Liver (tissue), 9 donors: ENCODE results near the gene UBXN1. TPM values are rescaled to one million over a fixed set of nuclear protein-coding genes. Genes with fewer than 3 reads are reported as not detected.
A peak's percentile ranks its signal among the peaks of the same experiment; 100 is the strongest.

Experiments
- DNase-seq: peaks from one replicate; pipeline ENCODE4 v3.0.0-alpha.2; 2017; ENCODE audit warnings: low spot score
- H3K27ac ChIP-seq, 2 donors: one replicate each; pipeline ENCODE4 v1.7.0; 2013; ENCODE audit warnings: inconsistent platforms in 2 of 2, low read length in 2 of 2, control low read depth in 1 of 2, low read depth in 1 of 2, mild to moderate bottlenecking in 1 of 2
- H3K27me3 ChIP-seq, 4 donors: one replicate each; pipeline versions ENCODE4 v1.6.1 to v1.7.0; 2013; ENCODE audit warnings: low read length in 3 of 4, inconsistent platforms in 1 of 4, mild to moderate bottlenecking in 1 of 4, moderate library complexity in 1 of 4; ENCODE audit not compliant: control insufficient read depth in 4 of 4, insufficient read depth in 4 of 4
- H3K36me3 ChIP-seq, 4 donors: one replicate each; pipeline versions ENCODE4 v1.6.1 to v1.7.0; 2013; ENCODE audit warnings: low read length in 3 of 4, mild to moderate bottlenecking in 3 of 4, low read depth in 1 of 4, moderate library complexity in 1 of 4; ENCODE audit not compliant: control insufficient read depth in 4 of 4, insufficient read depth in 3 of 4
- H3K4me1 ChIP-seq, 4 donors: one replicate each; pipeline versions ENCODE4 v1.6.1 to v1.7.0; 2013; ENCODE audit warnings: low read length in 3 of 4, mild to moderate bottlenecking in 3 of 4, moderate library complexity in 1 of 4; ENCODE audit not compliant: control insufficient read depth in 4 of 4, insufficient read depth in 4 of 4
- H3K4me3 ChIP-seq, 3 donors: one replicate each; pipeline versions ENCODE4 v1.6.1 to v1.7.0; 2013; ENCODE audit warnings: low read length in 3 of 3, control low read depth in 1 of 3, low read depth in 1 of 3, mild to moderate bottlenecking in 1 of 3
- H3K9ac ChIP-seq, 2 donors: one replicate each; pipeline ENCODE4 v1.7.0; 2013; ENCODE audit warnings: low read length in 2 of 2, mild to moderate bottlenecking in 2 of 2, moderate library complexity in 2 of 2, control low read depth in 1 of 2, low read depth in 1 of 2
- H3K9me3 ChIP-seq, 4 donors: one replicate each; pipeline versions ENCODE4 v1.6.1 to v1.7.0; 2013; ENCODE audit warnings: low read length in 3 of 4; ENCODE audit not compliant: control insufficient read depth in 4 of 4
- EGR1 ChIP-seq, 2 donors: IDR thresholded peaks; 2 replicates each; pipeline ENCODE4 v1.6.1; 2016 to 2018; ENCODE audit warnings: antibody characterized with exemption in 2 of 2, low read depth in 2 of 2
- FOXA1 ChIP-seq: IDR thresholded peaks from 2 replicates; pipeline ENCODE4 v1.6.1; 2016; ENCODE audit warnings: antibody characterized with exemption
- FOXA2 ChIP-seq: IDR thresholded peaks from 2 replicates; pipeline ENCODE4 v1.6.1; 2016; ENCODE audit warnings: antibody characterized with exemption
- GABPA ChIP-seq, 2 donors: IDR thresholded peaks in 1 of 2; conservative IDR thresholded peaks in 1 of 2; 2 replicates each; pipeline ENCODE4 v1.6.1; 2016; ENCODE audit warnings: antibody characterized with exemption in 2 of 2, mild to moderate bottlenecking in 1 of 2, moderate library complexity in 1 of 2
- HNF4A ChIP-seq, 2 donors: conservative IDR thresholded peaks; 2 replicates each; pipeline ENCODE4 v1.6.1; 2016; ENCODE audit warnings: antibody characterized with exemption in 2 of 2, mild to moderate bottlenecking in 2 of 2
- HNF4G ChIP-seq: IDR thresholded peaks from 2 replicates; pipeline ENCODE4 v1.6.1; 2016; ENCODE audit warnings: antibody characterized with exemption
- JUND ChIP-seq, 2 donors: IDR thresholded peaks; 2 replicates each; pipeline ENCODE4 v1.6.1; 2016; ENCODE audit warnings: antibody characterized with exemption in 2 of 2
- NR2F2 ChIP-seq: IDR thresholded peaks from 2 replicates; pipeline ENCODE4 v1.6.1; 2016; ENCODE audit warnings: antibody characterized with exemption
- RXRA ChIP-seq, 2 donors: IDR thresholded peaks; 2 replicates each; pipeline ENCODE4 v1.6.1; 2017 to 2018; ENCODE audit warnings: antibody characterized with exemption in 2 of 2, mild to moderate bottlenecking in 1 of 2
- SP1 ChIP-seq: IDR thresholded peaks from 2 replicates; pipeline ENCODE4 v1.6.1; 2018; ENCODE audit warnings: antibody characterized with exemption, mild to moderate bottlenecking
- TAF1 ChIP-seq: conservative IDR thresholded peaks from 2 replicates; pipeline ENCODE4 v1.6.1; 2016; ENCODE audit warnings: antibody characterized with exemption, mild to moderate bottlenecking
- YY1 ChIP-seq: IDR thresholded peaks from 2 replicates; pipeline ENCODE4 v1.6.1; 2016; ENCODE audit warnings: antibody characterized with exemption, mild to moderate bottlenecking
- WGBS: extraction: QIAGEN DNeasy Blood & Tissue Kit; methylation state at CpG from one replicate; pipeline ENCODE4 v1.1.7; 2013; 5-methylcytosine and 5-hydroxymethylcytosine counted together
- polyA plus RNA-seq, 2 donors: library from polyadenylated mRNA; stranded (reverse) in 1 of 2; unstranded in 1 of 2; fragments of 200-250 nt in 1 of 2; fragments of >200 nt in 1 of 2; fragmentation: Nextera tagmentation in 1 of 2; extraction: Ambion mirVana in 1 of 2; gene quantifications; one replicate each; pipeline versions ENCODE4 v1.2.1 to v1.2.3, GENCODE V29; 2013 to 2015
- total RNA-seq, 2 donors: library from RNA; depleted of rRNA; stranded (reverse); fragments of >200 nt; gene quantifications; one replicate each; pipeline ENCODE4 v1.2.3, GENCODE V29; 2014
- TF ChIP-seq, protein P1 (sequence below): IDR thresholded peaks from 2 replicates; pipeline ENCODE4 v1.6.1; 2016; ENCODE audit warnings: antibody characterized with exemption
- TF ChIP-seq, protein P2 (sequence below): fragments of 150-350 bp; IDR thresholded peaks from 2 replicates; pipeline ENCODE4 v1.5.1; 2017; ENCODE audit warnings: improper control_type of control experiment, low read depth, low read length; ENCODE audit not compliant: missing input control
- TF ChIP-seq, protein P3 (sequence below): IDR thresholded peaks from 2 replicates; pipeline ENCODE4 v1.6.1; 2016; ENCODE audit warnings: antibody characterized with exemption
- TF ChIP-seq, protein P4 (sequence below): IDR thresholded peaks from 2 replicates; pipeline ENCODE4 v1.6.1; 2016; ENCODE audit warnings: antibody characterized with exemption, mild to moderate bottlenecking
- TF ChIP-seq, protein P5 (sequence below): IDR thresholded peaks from 2 replicates; pipeline ENCODE4 v1.6.1; 2016; ENCODE audit warnings: antibody characterized with exemption
- donor health status: healthy.
- donor health status: healthy.
- donor health status: healthy.
- donor health status: healthy.
- donor health status: healthy.

UBXN1 gene
- total and polyA plus RNA-seq, 4 donors = 31.4 to 45.7 (median 41.2) TPM

DNA sequence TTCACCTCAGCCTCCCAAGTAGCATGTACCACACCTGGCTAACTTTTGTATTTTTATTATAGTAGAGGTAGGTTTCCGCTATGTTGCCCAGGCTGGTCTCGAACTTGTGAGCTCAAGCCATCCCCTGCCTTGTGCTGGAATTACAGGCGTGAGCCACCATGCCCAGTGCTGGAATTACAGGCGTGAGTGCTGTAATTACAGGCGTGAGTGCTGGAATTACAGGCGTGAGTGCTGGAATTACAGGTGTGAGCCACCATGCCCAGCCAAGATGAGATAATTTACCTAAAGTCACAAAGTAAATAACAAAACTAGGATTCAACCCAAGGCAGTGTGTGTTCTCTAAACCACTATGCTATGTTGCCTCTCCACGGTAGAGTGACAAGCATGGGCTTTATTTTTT lies 3.6 kb upstream of the UBXN1 start:
- Histone ChIP-seq H3K9me3 (no peaks in the 10 kb centered on the region), H3K27me3 (no peaks in the 10 kb centered on the region), H3K36me3 (peaks cover 0 to under 1% (median 0%) of the 10 kb centered on the region in 4 donors), H3K4me3 (no peak overlapping the region), H3K4me1 (peaks cover under 1 to 21% (median 15%) of the 10 kb centered on the region in 4 donors), H3K27ac (no peak overlapping the region), H3K9ac (no peak overlapping the region)
- no peak for TF ChIP-seq NR2F2
- TF ChIP-seq, protein P1, sequence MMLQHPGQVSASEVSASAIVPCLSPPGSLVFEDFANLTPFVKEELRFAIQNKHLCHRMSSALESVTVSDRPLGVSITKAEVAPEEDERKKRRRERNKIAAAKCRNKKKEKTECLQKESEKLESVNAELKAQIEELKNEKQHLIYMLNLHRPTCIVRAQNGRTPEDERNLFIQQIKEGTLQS = no peak
- TF ChIP-seq HNF4A (conservative IDR thresholded peaks at IDR 0.05) = no peak
- TF ChIP-seq RXRA (IDR thresholded peaks at IDR 0.05) = no peak
- TF ChIP-seq, protein P2, sequence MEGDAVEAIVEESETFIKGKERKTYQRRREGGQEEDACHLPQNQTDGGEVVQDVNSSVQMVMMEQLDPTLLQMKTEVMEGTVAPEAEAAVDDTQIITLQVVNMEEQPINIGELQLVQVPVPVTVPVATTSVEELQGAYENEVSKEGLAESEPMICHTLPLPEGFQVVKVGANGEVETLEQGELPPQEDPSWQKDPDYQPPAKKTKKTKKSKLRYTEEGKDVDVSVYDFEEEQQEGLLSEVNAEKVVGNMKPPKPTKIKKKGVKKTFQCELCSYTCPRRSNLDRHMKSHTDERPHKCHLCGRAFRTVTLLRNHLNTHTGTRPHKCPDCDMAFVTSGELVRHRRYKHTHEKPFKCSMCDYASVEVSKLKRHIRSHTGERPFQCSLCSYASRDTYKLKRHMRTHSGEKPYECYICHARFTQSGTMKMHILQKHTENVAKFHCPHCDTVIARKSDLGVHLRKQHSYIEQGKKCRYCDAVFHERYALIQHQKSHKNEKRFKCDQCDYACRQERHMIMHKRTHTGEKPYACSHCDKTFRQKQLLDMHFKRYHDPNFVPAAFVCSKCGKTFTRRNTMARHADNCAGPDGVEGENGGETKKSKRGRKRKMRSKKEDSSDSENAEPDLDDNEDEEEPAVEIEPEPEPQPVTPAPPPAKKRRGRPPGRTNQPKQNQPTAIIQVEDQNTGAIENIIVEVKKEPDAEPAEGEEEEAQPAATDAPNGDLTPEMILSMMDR = no peak
- TF ChIP-seq, protein P3, sequence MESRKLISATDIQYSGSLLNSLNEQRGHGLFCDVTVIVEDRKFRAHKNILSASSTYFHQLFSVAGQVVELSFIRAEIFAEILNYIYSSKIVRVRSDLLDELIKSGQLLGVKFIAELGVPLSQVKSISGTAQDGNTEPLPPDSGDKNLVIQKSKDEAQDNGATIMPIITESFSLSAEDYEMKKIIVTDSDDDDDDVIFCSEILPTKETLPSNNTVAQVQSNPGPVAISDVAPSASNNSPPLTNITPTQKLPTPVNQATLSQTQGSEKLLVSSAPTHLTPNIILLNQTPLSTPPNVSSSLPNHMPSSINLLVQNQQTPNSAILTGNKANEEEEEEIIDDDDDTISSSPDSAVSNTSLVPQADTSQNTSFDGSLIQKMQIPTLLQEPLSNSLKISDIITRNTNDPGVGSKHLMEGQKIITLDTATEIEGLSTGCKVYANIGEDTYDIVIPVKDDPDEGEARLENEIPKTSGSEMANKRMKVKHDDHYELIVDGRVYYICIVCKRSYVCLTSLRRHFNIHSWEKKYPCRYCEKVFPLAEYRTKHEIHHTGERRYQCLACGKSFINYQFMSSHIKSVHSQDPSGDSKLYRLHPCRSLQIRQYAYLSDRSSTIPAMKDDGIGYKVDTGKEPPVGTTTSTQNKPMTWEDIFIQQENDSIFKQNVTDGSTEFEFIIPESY = no peak
- TF ChIP-seq GABPA (IDR thresholded peaks at IDR 0.05 in 1 of 2, conservative IDR thresholded peaks at IDR 0.05 in 1 of 2) = no peak
- TF ChIP-seq, protein P4, sequence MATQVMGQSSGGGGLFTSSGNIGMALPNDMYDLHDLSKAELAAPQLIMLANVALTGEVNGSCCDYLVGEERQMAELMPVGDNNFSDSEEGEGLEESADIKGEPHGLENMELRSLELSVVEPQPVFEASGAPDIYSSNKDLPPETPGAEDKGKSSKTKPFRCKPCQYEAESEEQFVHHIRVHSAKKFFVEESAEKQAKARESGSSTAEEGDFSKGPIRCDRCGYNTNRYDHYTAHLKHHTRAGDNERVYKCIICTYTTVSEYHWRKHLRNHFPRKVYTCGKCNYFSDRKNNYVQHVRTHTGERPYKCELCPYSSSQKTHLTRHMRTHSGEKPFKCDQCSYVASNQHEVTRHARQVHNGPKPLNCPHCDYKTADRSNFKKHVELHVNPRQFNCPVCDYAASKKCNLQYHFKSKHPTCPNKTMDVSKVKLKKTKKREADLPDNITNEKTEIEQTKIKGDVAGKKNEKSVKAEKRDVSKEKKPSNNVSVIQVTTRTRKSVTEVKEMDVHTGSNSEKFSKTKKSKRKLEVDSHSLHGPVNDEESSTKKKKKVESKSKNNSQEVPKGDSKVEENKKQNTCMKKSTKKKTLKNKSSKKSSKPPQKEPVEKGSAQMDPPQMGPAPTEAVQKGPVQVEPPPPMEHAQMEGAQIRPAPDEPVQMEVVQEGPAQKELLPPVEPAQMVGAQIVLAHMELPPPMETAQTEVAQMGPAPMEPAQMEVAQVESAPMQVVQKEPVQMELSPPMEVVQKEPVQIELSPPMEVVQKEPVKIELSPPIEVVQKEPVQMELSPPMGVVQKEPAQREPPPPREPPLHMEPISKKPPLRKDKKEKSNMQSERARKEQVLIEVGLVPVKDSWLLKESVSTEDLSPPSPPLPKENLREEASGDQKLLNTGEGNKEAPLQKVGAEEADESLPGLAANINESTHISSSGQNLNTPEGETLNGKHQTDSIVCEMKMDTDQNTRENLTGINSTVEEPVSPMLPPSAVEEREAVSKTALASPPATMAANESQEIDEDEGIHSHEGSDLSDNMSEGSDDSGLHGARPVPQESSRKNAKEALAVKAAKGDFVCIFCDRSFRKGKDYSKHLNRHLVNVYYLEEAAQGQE = no peak
- TF ChIP-seq FOXA2 = no peak
- TF ChIP-seq EGR1 (IDR thresholded peaks at IDR 0.05; ENCODE audit: low read depth in 2 of 2) = no peak
- DNase-seq = no peak
- 72% methylated on average over 7 of the region's 7 CpGs for WGBS

DNA sequence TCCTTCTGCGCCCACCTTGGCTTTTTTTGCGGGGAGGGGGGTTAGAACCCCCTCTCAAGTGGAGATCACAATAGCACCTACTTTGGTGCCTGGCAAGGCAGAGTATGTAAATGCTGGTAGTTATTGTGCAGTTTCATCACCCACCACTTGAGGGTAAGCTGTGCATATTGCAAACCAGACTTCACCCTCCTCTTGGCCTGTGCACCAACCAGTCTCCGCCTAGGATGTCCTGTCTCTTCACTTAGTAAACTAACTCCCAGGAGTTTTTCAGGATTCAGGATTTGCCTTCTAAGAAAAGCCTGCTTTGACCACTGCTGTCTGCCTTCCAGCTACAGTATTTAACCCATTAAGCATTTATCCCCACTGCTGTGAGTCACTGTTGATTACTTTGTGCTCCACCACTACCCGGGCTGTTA lies 2.0 kb upstream of the UBXN1 start:
- no peak for DNase-seq
- H3K4me1 ChIP-seq = peaks cover 0 to 35% (median 30%) of the 10 kb centered on the region in 4 donors
- no peak overlapping the region for H3K9ac ChIP-seq
- WGBS = 52% methylated on average over 4 of the region's 4 CpGs
- H3K27me3 ChIP-seq = no peaks in the 10 kb centered on the region
- no peak overlapping the region for H3K27ac ChIP-seq
- H3K36me3 ChIP-seq = peaks cover 0 to 4% (median 2%) of the 10 kb centered on the region in 4 donors
- H3K4me3 ChIP-seq = no peak overlapping the region
- H3K9me3 ChIP-seq = no peaks in the 10 kb centered on the region
- TF ChIP-seq NR2F2 (no peak), JUND (IDR thresholded peaks at IDR 0.05) (no peak), HNF4A (conservative IDR thresholded peaks at IDR 0.05) (peak in 1 of 2 donors; percentile 23), EGR1 (IDR thresholded peaks at IDR 0.05; ENCODE audit: low read depth in 2 of 2) (no peak), FOXA2 (no peak), TAF1 (no peak), YY1 (no peak), HNF4G (no peak), GABPA (IDR thresholded peaks at IDR 0.05 in 1 of 2, conservative IDR thresholded peaks at IDR 0.05 in 1 of 2) (peak in 1 of 2 donors; percentile 14), SP1 (no peak), RXRA (IDR thresholded peaks at IDR 0.05) (no peak), FOXA1 (no peak)
- TF ChIP-seq, protein P1 = no peak
- TF ChIP-seq, protein P3 = no peak
- TF ChIP-seq, protein P5, sequence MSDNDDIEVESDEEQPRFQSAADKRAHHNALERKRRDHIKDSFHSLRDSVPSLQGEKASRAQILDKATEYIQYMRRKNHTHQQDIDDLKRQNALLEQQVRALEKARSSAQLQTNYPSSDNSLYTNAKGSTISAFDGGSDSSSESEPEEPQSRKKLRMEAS = no peak
- TF ChIP-seq, protein P4 = no peak
